IPS-NIHi7 (cell line): Measurements from ENCODE around the gene GOLGA3.

Source experiments
- DNase-seq: peaks from one replicate; pipeline ENCODE4 v3.0.0; 2012; ENCODE audit warnings: mixed read lengths; ENCODE audit errors: extremely low spot score

GOLGA3 gene

DNA sequence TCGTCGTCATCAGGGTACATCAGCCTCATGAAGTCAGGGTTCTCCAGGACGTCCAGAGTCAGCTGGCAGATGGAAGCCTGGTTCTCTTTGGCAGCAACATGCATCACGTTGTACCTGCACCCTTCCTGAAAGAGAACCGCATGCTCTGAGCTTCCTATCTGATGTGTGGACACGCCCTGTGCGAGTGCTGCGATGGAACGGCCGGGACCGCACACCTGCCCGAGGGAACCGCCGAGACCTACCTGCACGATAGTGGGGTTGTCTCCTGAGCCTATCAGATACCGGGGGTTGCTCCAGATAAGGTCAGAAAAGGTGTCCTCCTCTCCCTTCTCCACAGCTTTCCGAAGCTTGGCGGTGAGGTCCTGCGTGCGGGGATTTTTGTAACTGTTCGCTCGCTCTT is 80.8 kb downstream of the GOLGA3 start:
- DNase-seq: no peak

DNA sequence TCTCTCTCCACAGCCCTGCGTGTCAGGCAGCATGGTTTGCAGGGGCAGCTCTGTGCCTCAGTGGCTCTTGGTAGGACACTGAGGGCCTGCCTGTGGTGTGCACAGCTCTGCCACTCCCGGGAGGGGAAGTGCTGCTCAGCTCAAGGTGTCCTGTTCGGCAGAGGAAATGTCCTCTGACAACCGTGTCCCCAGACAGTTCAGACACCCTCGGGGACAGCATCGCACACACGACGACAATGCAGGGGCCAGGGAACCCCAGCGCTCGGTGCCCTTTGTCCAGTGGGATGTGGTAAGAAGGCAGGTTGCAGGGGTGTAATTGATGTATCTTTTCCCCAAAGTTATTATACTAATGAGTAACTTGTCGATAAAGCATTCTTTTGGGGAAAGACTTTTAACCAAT is 81.3 kb downstream of the GOLGA3 start:
- DNase-seq: no peak

DNA sequence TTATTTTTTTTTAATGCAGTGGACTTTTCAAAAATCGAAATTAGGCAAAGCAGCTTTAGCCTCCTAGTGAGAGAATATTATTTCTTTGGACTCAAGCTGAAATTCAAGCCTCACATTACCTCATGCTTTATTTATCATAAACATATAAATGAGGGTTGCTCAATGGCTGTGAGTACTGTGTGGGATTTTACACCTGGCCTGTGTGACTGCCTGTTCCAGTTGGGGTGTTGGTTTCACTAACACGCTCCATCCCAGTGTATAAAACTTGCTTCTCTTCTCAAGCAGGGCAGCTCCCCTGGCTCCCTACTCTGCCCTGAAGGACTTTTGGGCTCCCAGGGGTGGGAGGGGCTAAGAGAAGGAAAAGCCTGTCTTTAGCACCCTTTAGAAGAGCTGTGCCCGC is 82.1 kb downstream of the GOLGA3 start:
- DNase-seq: no peak

- DNase-seq: no peak
Measured at GRCh38 chr12:132743831-132744230, 84.8 kb downstream of the GOLGA3 start.

- no peak for DNase-seq
Measured at GRCh38 chr12:132741620-132742019, 87.0 kb downstream of the GOLGA3 start.

DNA sequence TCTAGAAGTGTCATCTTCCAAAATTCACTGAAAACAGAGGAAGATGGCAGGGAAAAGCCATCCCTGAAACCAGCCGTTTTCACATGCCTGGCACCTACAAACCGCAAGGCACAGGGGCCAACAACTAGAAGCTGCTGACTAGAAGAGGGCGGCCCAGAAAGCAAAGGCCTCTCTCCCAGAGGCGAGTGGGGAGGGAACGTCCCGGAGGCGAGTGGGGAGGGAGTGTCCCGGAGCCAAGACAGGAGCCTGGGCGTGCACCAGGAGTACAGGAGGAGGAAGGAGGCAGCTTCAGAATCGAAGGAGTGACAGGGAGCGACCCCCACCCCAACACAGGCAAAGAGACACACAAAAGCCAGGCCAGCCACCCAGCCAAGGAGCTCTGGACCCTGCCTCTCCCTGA is 88.0 kb downstream of the GOLGA3 start:
- no peak for DNase-seq

DNA sequence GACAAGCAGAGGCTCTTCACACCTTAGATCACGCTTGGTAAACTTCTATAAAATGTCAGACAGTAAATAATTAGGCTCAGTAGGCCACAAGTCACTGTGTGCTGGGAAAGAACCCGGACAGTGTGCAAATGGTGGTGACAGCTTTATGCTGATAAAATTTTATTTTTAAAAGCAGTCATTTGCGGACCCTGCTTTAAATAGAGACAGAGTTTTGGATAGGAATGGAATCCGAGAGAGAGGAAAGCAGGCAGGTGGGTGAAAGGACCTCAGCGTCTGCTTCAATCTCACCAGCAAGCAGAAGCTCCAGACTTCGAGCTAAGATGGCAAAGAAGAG is 88.4 kb downstream of the GOLGA3 start:
- no peak for DNase-seq

GRCh38 chr12:132739600-132740312 is 88.9 kb downstream of the GOLGA3 start:
- no peak for DNase-seq

DNA sequence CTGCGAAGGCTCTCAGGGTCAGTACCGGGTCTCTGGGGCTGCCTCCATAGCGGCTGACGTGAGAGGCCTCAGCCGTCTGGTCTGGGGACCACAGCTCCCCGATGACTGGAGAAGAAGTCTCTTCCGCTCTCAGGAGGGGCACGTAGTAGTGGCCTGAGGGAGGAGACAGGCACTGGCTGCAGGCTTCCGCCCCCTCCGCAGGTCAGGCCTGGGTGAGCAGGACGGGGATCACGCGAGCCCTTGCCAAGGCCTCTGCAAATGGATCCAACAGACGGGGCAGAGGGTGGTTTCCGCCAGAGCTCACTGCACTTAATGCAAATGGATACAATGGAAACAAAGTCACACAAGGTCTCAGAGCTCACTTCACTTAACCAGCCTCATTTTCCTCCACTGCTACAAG is 91.8 kb downstream of the GOLGA3 start:
- DNase-seq: no peak

DNA sequence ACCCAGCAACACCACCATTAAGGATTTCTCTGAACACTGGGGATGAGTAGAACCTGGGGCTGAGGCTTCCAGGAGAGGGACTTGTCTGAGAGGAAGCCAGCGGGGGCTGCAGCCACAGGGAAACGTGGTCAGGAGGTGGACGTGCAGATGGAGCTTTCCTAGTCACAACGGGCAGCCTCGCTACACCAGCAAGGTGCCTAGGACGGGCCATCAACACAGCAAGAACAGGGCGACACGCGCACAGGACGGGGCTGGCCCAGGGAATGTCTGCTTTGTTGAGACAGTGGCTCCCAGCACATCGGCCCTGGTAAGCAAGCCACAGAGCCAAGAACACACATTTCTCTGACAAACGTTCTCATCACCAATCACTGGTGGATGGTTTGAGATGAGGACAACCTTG is 92.3 kb downstream of the GOLGA3 start:
- DNase-seq: no peak

GRCh38 chr12:132735496-132735895 is 93.2 kb downstream of the GOLGA3 start:
- DNase-seq: no peak

GRCh38 chr12:132734206-132734605 is 94.5 kb downstream of the GOLGA3 start:
- DNase-seq: no peak

GRCh38 chr12:132731574-132731973 is 97.1 kb downstream of the GOLGA3 start:
- DNase-seq: no peak

- no peak for DNase-seq
Measured at GRCh38 chr12:132730353-132730752, 98.3 kb downstream of the GOLGA3 start.

DNA sequence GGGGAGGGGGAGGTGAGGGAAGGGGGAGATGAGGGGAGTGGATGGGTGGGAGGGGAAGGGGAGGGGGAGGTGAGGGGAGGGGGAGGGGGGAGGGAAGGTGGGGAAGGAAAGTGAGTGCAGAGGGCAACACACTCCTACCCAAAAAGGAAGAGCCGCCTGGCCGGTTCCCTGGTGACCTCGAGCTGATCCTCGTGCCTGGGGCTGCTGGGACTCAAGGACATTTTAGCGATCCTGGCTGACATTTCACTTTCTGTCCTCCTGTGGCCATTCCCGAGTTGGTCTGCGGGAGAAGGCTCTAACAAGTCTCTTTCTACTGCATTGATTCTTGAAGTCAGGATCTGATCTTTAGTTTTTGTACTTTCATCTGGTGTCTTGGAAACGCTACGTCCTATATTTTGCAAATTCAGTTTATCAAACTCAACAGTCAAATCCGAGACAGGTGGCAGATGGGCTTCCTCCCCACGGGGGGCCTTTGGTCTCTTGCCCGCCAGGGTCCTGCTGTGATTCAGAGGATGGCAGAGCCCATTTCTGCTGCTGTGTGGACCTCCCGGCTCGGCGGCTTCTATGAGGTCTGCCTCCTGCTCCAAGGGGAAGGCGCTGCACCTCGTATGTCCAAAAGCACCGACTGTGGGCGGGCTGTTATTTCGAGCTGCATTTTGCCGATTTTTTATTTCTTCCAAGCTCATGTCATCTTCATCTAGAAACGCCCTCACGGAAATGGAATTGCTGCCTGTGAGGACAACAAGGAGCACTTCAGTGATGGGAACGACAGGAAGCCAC is 98.9 kb downstream of the GOLGA3 start:
- DNase-seq: peak; percentile 10

DNA sequence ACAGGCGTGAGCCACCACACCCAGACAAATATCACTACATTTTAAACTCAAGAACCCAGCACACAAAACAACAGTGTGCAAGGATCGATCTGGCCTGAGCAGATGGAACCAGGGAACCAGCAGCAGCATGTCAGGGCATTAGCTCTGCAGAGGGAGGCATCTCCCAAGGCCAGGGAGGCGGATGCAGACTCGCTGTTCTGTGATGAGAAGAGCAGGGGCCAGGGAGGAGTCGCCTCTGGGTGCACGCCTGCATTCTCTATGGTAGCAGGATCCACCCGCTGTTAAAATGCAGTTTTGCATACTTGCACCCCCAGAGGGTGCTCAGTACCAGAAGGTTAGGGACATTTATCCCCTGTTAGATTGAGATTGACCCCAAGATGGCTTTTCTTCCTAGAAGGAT is 100.2 kb downstream of the GOLGA3 start:
- DNase-seq: no peak

DNA sequence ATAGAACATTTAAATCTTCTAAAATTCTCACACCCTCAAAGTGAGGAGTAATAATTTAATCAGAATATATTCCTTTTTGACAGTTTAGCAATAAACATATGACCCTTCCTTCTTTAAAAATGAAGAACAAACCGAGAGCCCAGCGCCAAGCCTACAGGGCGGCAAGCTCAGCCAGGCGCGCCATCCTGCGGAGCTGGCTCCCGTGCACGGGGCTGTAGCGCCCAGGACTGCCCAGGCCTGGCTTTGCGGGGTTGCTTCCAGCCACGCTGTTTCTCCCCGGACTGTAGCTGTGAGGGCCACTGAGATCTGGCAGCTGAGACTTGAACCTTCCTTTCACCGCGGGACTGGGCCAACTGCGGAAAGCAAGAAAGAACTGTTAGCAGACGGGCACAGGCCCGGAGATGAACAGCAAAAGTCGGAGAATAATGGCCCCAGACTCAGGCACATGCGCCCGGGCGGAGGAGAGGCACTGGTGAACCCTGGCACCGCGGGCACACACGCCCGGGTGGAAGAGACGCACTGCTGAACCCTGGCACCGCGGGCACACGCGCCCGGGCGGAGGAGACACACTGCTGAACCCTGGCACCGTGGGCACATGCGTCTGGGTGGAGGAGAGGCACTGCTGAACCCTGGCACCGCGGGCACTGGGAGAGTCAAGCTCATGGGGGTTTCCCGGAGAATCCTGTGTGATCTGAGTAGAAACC is 101.4 kb downstream of the GOLGA3 start:
- no peak for DNase-seq

- no peak for DNase-seq
Measured at GRCh38 chr12:132726386-132726785, 102.3 kb downstream of the GOLGA3 start.

- peak; percentile 15 for DNase-seq
Measured at GRCh38 chr12:132724506-132725241, 104.0 kb downstream of the GOLGA3 start.

DNA sequence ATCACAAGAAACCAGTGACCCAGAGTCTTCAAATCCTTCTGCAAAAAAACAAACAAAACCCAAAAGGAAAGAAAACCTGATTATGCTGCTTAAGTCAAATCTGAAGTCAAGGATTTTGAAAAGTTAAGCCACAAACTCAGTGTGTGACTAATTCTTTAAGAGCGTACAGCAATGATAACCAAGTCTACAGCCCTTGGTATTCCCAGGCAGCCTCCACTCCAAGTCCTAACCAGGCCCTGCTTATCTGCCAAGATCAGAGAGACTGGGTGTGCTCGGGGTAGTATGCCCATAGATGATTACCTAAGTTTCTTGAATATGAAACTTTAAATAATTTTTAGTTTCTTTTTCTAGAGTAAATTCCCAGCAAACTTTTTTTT is 104.9 kb downstream of the GOLGA3 start:
- no peak for DNase-seq

GRCh38 chr12:132723015-132723763 is 105.5 kb downstream of the GOLGA3 start:
- no peak for DNase-seq
